NOMO-1 treated with dmso at 0.1 percent for 144 hours (cell line): ENCODE data around the gene ADM5.

Experiments
- DNase-seq: peaks from one replicate; lab custom pipeline; 2025; ENCODE audit not compliant: unreplicated experiment; lab: John Stamatoyannopoulos, UW

Gene ADM5

GRCh38 chr19:49658139-49658517 is 31.3 kb upstream of the ADM5 start:
- no peak for DNase-seq

GRCh38 chr19:49658566-49659442 is 30.6 kb upstream of the ADM5 start:
- DNase-seq = no peak

GRCh38 chr19:49660338-49660961 is 28.9 kb upstream of the ADM5 start:
- DNase-seq = no peak

DNA sequence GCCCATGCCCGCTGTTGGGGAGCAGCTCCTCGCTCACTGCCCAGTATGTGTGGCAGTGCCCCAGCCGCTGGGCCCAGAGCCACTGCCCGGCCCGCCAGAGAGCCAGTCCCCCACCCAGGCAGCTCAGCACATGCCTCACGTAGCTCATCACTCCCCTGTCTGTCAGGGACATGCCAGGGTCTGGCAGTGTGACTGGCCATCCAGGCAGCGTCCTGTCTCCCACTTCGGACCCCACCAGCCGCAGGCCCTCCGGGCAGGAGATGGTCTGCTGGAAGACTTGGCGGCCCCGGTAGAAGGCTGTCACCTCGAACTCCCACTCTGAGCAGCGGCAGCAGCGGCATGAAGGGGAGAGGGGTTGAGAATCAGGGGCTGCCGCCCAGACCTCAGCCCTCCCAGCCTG is 27.4 kb upstream of the ADM5 start:
- DNase-seq = no peak

GRCh38 chr19:49663224-49663623 is 26.2 kb upstream of the ADM5 start:
- DNase-seq = no peak

DNA sequence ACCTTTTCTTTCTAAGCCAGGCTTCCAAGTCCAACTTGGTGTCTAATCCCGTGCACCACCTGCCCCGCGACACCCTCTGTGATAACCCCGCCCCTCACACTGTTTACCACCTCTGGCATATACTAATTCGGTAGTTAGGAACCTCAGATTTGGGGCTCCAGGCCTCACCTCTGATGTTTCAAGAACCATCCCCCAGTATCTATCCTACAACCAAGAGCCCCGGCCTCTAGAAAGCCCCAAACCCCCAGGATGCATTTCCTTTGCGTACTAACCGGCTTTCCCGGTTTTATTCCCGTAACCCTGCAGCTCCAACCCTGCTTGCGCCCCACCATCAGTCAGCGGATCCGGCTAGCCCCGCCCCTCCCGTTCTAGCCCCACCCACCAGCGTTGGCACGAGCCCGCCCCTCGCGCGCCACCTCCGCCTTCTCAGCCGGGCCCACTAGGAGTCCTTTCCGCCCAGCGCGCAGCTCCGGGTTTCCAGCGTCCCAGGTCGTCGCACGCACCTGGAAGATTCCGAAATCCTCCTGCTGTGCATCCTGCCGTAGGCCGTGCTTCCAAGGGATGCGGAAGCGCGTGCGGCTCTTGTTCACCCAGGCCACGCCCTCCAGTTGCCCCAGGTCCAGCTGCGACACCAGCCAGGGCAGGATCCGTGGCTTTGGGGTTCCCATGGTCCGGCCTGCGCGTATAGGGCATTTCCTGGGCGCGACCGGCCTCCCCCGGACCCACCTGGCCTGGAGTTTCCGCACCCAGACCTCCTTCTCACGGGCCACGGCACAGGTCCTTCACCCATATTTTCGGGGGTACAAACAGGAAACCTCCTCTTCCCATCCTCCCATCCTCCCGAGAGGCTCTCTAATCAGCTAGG is 25.0 kb upstream of the ADM5 start:
- peak; percentile 29 for DNase-seq

DNA sequence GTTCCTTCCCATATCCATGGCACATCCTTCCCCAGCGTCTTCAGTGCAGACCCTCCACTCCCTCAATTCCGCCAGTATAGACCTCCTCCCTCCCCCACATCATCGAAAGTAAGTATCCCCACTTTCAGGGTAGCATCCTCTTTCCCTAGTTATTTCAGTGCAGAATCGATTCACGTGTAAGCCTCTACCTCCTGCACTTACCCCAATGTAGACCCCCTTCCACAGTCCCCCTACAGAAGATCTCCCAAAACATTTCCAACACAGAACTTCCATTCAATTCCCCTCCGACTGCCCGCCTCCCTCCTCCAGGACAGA is 24.4 kb upstream of the ADM5 start:
- no peak for DNase-seq

GRCh38 chr19:49665351-49666119 is 23.9 kb upstream of the ADM5 start, which contains the start of the genes BCL2L12 and IRF3:
BCL2L12 (plus strand) TSS chr19:49665933; CDS start chr19:49666693, 760 bp downstream.
IRF3 (minus strand) TSS chr19:49665857; CDS start chr19:49664838, 1,019 bp downstream.
- DNase-seq = peak; percentile 96

- DNase-seq = no peak
These were observed 23.3 kb upstream of the ADM5 start for GRCh38 chr19:49666120-49666444.

DNA sequence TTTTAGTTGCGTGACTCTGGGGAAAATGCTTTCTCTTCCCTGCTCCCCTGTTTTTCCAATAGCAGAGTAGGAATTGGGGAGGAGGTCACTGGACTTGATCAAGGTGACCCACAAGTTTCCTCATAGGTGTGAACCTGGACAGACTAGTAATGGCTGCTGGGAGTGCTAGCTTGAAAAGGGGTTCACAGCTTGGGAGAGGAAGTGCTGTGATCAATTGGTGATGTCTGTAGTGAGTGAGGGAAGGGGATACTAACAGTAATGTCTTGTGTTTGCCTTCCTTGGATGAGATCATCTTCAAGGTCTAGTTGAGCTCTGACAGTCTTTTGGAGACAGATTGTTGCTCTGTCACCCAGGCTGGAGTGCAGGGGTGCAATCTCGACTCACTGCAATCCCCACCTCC is 21.9 kb upstream of the ADM5 start:
- DNase-seq = no peak

GRCh38 chr19:49669516-49669915 is 19.9 kb upstream of the ADM5 start:
- DNase-seq = no peak

DNA sequence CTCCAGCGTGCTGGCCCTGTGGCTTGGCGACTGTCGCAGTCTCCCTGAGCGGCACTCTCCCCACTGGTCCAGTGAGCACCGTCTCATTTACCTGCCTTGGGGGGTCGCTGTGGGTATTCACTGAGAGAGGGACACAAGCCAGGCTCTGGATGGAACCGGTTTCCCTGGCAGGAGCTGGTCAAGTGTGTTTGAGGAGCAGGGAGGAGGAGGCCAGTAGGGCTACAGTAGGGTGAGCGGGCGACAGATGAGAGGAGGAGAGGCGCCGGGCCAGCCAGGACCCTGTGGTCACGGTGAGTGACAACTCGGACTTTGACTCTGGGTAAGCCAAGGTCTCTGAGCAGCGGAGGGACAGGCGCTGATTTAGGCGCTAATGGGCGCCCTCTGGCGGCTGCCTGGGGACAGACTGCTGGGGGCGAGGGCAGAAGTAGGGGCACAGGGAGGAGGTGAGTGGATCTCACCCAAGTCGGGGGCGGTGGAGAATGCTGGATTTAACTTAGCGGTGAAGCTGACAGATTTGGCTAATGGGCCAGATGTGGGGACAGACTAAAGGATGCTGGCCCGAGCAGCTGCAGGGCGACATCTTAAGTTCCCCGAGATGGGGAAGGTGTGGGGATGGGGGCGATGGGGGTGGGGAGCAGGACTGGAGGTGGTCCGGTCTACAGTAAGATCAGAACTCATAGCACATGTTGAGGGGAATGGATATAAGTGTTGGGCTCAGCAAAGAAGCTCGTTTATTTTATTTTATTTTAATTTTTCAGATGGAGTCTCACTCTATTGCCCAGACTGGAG is 17.1 kb upstream of the ADM5 start:
- peak; percentile 27 for DNase-seq

DNA sequence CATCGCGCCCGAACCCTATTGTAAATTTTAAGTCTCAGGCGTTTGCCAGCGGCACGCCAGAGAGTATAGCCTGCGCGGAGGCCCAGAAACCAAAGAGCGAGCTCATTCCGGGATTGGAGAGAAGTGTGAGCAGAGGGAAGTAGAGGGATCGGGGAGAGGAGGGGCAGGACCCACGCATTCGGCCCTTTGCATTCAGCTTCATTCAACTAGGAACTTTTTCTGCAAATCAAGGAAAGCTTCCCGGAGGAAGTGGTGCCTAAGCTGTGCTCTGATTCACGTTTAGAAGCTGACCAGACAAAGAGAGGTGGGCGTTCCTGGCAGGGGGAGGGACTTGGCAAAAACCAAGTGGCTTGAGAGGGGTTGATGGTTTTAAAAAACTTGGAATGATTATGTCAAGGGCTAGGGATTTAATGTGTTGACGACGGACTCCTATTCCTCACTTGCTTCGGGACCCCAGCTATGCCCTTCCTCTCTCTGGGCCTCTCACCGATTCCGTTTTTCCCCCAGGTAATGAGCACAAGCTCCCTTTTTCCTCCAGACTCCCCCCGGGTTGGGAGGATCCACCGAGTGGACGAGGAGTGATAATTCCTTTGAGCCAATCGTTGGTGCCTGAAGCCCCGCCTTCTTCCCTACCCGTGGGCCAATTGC is 13.1 kb upstream of the ADM5 start:
- DNase-seq = peak; percentile 84

DNA sequence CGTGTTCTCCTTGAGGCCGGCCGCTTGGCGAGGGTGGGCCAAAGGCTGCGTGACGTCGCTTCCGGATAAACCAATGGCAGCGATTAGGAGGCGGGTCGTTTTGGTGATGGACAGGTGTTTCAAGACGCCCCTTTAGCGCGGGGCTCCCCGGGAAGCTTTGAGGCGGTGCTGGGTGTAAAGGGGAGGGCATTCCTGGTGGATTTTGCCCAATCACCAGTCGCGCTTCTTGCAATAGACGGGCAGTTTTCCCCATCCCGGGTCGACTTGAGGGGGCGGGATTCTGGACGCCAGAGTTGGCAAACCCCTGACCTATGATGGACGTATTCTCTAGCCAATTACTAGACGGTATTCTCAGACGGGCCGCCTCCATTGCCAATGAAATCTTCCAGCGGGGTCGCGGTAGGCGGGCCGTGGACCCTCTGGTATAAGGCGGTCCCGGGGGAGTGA is 12.6 kb upstream of the ADM5 start:
- peak; percentile 99 for DNase-seq

GRCh38 chr19:49677231-49677900 is 12.0 kb upstream of the ADM5 start, which contains the start of gene PRMT1:
PRMT1 (plus strand) TSS chr19:49677271; CDS start chr19:49677281, 10 bp downstream.
- no peak for DNase-seq

GRCh38 chr19:49677901-49678674 is 11.3 kb upstream of the ADM5 start:
- DNase-seq = no peak

- no peak for DNase-seq
These were observed 10.2 kb upstream of the ADM5 start for GRCh38 chr19:49678985-49679770.
